Middle frontal gyrus (tissue), 1 donor: ENCODE results near the gene SYT17.

ENCODE experiments used
- DNase-seq: peaks from one replicate; pipeline ENCODE4 v3.0.0-alpha.2; 2015; ENCODE audit warnings: low spot score; ENCODE audit errors: extremely low spot score

SYT17 gene

GRCh38 chr16:19167710-19168370, at the start of gene SYT17:
Gene SYT17 (plus strand): TSS chr16:19168240. CDS start chr16:19168647, 407 bp downstream.
- DNase-seq = no peak

- peak; percentile 22 for DNase-seq
Measured at GRCh38 chr16:19118938-19119431, 49.1 kb upstream of the SYT17 start.

- no peak for DNase-seq
Measured at GRCh38 chr16:19119564-19119963, 48.5 kb upstream of the SYT17 start.

- DNase-seq = no peak
Measured at GRCh38 chr16:19123535-19124178, 44.4 kb upstream of the SYT17 start.

GRCh38 chr16:19126300-19126699, 41.7 kb upstream of the SYT17 start:
- no peak for DNase-seq

GRCh38 chr16:19127205-19127604, 40.8 kb upstream of the SYT17 start:
- DNase-seq = no peak

- no peak for DNase-seq
Measured at GRCh38 chr16:19127674-19128131, 40.3 kb upstream of the SYT17 start.

- no peak for DNase-seq
Measured at GRCh38 chr16:19128454-19129200, 39.4 kb upstream of the SYT17 start.

GRCh38 chr16:19130385-19130784, 37.7 kb upstream of the SYT17 start:
- DNase-seq = no peak

- peak; percentile 16 for DNase-seq
Measured at GRCh38 chr16:19130852-19131824, 36.9 kb upstream of the SYT17 start.

GRCh38 chr16:19131825-19132218, 36.2 kb upstream of the SYT17 start:
- no peak for DNase-seq

GRCh38 chr16:19132255-19132654, 35.8 kb upstream of the SYT17 start:
- DNase-seq = no peak

- no peak for DNase-seq
Measured at GRCh38 chr16:19132898-19133297, 35.1 kb upstream of the SYT17 start.

GRCh38 chr16:19133600-19133999, 34.4 kb upstream of the SYT17 start:
- DNase-seq = no peak

- no peak for DNase-seq
Measured at GRCh38 chr16:19135201-19135842, 32.7 kb upstream of the SYT17 start.

- no peak for DNase-seq
Measured at GRCh38 chr16:19135896-19136438, 32.1 kb upstream of the SYT17 start.

GRCh38 chr16:19136549-19137196, 31.4 kb upstream of the SYT17 start:
- DNase-seq = no peak

GRCh38 chr16:19137201-19138128, 30.6 kb upstream of the SYT17 start:
- DNase-seq = no peak

- no peak for DNase-seq
Measured at GRCh38 chr16:19138601-19139000, 29.4 kb upstream of the SYT17 start.
